Hematopoietic multipotent progenitor cell (in vitro differentiated cells): ENCODE data around the gene C7orf33. TPM values are rescaled to one million over a fixed set of nuclear protein-coding genes. Genes with fewer than 3 reads are reported as not detected.
"Not testable (repeated sequence)": the region's sequence is repeated elsewhere in the genome, so short reads cannot be mapped to it uniquely, and the experiment has no call there.

Experiments used
- DNase-seq, 3 donors: peaks; one replicate each; pipeline ENCODE4 v3.0.0-alpha.2; 2011 to 2015; ENCODE audit warnings: low read depth in 2 of 3, low spot score in 2 of 3
- total RNA-seq: library from RNA; depleted of rRNA; stranded (reverse); fragments of >200 nt; gene quantifications from one replicate; pipeline ENCODE4 v1.2.3, GENCODE V29; 2012

Gene C7orf33
- total RNA-seq, 1 donor, result not detected

DNA sequence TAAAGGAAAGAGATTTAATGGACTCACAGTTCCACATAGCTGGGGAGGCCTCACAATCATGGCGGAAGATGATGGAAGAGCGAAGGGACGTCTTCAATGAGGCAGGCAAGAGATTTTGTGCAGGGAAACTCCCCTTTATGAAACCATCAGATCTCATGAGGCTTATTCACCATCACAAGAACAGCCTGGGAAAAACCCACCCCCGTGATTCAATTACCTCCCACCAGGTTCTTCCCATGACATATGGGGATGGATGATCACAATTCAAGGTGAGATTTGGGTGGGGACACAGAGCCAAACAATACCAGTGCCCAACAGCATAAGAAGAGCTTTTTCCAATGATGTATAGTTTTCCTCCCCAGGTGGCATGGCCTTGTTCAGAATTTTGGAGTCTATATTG lies 11.2 kb upstream of the C7orf33 start:
- no peak for DNase-seq

DNA sequence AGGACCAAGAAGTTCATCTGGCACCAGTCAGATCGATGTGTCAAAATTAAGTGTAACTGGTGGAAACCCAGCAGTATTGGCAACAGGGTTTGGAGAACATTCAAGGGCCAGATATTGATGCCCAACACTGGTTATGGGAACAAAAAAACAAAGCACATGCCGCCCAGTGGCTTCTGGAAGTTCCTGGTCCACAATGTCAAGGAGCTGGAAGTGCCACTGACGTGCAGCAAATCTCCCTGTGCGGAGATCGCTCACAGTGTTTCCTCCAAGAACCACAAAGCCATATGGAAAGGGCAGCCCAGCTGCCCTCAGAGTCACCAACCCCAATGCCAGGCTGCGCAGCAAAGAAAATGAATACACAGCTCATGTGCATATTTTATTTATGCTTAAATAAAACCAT lies 10.1 kb upstream of the C7orf33 start:
- no peak for DNase-seq

DNA sequence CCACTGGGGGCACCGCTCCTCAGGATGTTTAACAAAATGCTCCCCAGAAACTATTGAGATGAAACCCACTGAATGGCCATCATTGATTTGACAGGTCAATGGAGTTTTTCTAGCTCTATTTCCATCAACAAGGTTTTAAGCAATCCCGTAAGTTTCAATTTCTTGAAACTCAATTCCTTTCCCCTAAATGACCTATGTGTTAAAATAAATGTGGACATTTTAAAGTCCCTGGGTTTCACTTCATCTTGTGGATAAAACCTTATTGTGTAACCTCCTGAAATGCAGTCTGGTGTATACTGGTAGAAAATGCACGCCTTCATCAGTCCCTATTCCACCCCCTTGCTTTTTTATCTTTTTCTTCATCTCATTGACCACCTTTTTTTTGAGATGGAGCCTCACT lies 8.9 kb upstream of the C7orf33 start:
- no peak for DNase-seq

DNA sequence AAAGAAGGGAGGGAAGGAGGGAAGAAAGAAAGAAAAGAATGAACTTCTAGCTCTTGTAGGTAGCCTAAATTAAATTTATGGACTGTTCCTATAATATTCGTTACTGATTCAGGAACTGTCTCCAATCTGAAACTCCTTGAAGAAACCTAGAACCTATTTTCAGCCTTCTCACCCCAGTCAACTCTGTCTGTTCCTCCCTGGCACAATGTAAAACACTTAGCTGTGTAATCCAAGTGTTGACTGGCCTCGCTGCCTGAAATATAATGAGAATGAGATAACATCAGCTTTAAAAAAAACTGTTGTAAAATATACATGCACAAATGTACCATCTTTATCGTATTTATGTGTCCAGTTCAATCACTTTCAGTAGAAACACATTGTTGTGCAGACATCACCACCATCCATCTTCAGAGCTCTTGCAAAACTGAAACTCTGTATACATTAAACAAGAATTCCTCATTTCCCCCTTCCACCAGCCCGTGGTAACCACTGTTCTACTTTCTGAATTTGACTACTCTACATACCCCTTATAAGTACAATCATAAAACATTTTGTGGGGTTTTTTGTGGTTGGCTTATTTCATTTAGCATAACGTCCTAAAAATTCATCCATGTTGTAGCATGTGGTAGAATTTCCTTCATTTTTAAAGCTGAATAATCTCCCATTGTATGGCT lies 6.3 kb upstream of the C7orf33 start:
- no peak for DNase-seq

DNA sequence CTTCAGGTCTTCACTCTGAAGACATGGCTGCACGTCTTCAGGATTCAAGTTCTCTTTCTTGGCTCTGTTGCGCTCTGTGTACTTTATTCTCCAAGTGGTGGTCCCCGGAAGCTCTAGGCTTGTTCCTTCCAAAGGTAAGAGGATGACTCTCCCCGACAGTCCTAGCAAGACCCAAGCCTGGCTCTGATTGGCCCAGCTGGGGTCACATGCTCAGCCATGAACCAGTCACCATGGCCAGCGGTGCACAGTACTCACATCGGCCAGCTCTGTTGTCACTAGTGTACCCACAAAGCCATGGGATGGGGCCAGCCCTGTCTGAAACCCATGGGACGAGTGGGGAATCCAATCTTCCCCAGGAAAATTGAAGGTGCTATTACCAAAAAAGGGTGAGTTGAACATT lies 5.2 kb upstream of the C7orf33 start:
- no peak for DNase-seq

DNA sequence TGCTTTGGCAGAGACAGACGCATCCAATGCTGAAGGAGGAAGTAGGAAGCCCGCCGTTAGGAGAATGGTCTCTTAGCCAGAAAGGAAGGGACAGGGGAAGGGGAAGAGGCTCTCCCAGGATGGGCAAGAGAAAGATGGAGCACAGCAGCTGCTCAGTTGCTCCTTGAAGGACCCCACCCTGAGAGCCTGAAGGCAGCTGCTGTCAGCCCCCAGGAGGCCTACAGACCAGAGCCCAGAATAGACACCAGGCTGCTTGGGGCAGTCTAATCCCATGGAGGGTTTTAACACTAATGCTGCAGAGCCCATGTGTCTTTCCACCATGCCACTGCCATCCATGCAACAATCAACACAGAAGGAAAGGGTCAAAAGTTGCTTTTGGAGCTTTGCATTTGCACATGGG lies 3.5 kb upstream of the C7orf33 start:
- DNase-seq, result no peak

DNA sequence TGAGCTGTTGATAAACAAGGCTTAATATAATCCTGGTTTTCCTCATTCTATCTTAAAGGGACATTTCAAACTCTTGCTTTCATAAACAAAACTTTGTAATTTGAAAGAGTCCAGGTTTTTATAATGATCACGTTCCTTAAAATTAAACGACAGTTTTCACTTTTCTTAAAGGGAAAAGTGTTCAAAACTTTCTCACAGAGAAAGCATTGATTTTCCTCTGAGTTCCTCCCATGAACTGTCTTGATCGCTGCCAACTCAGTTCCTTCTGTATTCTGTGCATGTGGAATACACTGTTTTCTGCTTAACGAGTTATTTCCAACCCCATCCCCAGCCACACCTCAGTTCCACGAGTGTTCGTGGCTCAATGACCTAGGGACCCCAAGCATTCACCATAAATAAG lies 2.4 kb upstream of the C7orf33 start:
- DNase-seq, result no peak

DNA sequence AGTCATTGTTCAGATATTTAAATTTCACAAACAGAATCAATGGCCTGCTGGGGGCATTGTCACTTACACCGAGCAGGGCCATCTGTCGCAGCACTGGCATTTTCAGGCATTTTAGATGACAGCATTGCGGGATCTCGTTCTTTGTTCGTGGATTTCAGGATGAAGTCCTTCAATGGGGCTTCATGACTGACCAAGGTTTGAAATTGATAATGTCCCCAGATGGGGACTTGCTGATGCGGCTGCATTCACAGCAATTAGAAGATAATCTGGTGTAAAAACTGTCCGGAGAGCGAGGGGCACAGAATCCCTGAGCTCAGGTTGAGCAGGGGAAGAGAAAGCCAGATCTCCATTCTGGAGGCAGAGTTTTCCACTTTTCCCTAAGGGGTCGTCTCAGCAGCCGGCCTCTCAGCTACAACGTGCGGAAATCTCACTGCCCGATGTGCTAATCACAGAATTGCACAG lies 1.9 kb upstream of the C7orf33 start:
- DNase-seq, result no peak

DNA sequence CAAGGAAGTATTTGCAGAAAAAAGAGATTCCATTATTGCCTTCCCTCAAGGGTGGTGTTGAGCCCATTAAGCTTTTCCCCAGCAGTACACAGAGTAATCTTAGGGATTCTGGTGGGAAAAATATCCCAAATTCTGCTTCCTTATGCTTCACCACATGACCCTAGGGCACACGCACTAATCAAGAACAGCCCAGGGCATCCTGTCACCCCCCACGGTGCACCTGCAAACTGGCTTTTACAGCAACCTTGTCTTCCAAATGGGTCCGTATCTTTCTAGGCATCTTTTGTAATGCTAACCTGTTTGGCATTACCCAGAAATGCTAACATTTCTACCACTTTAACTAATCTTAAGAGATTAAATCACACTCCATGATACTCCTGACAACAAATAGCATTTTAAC lies 926 bp upstream of the C7orf33 start:
- no peak for DNase-seq

DNA sequence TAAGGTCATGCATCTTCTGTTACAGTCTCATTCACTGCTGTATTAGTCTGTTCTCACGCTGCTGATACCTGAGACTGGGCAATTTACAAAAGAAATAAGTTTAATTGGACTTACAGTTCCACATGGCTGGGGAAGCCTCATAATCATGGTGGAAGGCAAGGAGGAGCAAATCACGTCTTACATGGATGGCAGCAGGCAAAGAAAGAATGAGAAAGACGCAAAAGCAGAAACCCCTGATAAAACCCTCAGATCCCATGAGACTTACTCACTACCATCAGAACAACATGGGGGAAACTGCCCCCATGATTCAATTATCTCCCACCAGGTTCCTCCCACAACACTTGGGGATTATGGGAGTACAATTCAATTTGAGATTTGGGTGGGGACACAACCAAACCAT lies 5.8 kb downstream of the C7orf33 start:
- DNase-seq, result not testable (repeated sequence)

DNA sequence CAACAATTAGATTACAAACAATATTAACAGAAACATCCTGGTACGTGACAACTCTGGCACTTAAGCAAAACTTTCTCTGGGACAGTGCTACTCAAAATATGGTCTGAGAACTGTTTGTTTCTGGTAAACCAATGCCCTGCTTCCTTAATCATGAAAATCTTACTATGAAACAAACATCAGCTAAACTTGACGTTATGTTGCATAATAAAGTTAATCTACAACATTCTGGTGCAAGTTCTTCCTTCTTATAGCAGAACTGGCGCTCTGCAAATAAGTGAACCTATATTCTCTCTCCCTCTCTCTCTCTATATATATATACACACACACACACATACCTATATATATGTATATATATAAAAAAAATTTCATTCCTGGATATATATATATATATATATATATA lies 7.8 kb downstream of the C7orf33 start:
- no peak for DNase-seq

DNA sequence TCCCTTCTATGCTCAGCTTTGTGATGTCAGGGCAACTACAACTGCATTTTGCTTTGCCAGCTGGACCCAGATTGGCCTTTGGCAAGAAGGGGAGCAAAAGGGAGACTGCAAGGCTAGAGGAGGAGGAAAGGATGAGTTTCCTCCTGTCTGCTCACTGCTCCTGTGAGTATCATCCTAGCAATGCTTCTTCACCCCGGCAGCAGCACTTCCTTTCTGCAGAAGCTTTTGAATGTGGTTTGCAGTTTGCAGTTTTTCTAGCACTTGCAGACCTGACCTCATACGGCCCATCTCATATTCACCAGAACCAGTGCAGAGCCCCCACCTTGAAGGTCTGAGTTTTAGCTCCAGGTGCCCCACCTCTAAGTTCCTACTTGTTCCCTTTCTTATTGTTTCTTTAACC lies 14.8 kb downstream of the C7orf33 start:
- DNase-seq, result no peak

DNA sequence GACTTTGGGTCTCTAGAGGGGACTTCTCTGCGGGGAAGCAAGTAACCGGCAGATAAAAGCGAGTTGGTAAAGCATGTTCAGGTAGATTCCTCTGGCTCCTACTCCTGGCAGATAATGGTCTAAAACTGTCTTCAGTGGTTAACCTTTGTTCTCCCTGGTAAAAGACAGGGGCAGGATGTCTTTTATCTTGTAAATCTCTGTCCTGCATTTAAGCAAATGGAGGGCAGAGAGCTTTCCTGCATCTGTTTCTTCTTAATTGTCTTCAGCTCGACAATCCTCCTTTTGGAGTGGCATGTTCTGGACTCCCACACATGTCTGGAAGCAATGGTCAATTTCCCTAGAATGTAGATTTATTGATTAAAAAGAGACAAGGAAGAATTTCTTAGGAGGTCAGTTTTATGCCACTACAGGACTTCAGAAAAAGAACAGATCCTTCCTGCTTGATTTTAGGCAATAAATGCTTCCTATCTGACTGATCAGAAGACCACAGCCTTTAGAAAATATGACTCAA lies 16.6 kb downstream of the C7orf33 start:
- DNase-seq, result no peak

DNA sequence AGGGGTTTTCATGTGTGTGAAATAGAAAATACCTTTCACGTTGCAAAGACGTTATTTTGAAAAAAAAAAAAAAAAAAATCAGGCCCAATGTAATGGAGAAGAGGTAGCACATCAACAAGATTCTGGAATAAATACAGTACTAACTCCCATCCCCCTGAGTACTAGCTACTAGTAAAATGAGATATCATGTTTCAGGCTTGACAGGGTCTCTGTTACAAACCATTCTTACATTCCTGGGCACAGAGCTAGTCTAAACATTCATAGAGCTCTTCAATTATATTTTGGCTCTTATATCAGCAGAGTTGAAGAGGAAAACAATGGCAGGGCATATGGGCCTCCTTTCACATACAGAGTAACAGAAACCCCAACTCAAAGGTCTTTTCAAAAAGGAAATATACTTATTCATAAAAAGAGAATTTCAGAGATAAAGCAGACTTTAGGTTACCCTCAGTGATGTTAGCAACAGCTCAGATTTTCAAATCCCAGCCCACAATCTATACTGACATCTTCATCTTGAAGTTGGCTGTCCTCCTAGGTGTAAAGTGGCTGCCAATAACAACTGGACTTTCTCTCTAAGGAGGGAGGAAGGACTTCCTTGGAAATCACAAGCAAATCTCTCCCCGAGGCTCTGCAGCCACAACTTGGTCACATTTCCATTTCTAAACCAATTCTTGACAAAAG lies 18.6 kb downstream of the C7orf33 start:
- no peak for DNase-seq

DNA sequence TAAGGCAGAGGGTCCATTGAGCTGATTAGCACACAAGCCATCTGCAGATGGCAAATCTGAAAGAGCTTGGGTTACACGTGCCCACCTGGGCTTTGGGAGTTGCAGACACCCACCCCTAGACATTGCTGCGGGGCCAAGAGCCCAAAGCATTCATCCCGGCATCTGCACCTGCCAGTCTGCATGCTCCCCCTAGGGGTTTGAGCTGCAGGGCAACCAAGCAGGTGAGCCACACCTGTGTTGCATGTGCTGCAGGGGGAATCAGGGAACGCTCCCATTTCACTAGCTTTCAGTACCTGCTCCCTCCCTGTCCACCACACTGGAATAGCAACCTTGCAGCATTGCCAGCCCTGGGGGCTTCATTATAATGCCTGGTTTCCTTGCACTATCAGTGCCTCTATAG lies 21.1 kb downstream of the C7orf33 start:
- DNase-seq, result no peak

DNA sequence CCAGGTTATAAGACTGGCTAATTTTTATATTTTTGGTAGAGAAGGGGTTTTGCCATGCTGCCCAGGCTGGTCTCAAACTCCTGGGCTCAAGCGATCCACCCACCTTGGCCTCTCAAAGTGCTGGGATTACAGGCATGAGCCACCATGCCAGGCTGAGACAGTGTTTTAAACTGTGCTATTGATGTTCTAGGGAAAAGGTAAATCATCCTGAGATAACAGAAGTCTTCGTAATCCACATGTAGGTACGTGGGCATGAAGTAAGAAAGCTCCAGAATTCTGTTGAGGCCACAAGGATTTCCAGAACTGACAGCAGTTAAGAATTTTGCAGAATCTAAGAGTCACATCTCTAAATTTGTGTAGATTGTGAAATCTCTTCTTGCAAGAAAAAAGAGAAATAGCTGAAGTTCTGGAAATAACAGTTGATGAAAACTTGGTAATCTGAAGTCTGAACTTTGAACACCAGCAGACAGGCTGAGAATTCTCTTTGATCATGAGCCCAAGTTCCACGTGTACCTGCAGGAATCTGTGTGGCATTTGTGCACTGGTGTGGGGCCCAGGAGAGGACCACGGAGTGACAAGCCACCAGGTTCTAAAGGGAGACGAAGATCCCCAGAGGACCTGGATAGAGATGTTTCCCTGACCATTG lies 24.6 kb downstream of the C7orf33 start:
- DNase-seq, result no peak

DNA sequence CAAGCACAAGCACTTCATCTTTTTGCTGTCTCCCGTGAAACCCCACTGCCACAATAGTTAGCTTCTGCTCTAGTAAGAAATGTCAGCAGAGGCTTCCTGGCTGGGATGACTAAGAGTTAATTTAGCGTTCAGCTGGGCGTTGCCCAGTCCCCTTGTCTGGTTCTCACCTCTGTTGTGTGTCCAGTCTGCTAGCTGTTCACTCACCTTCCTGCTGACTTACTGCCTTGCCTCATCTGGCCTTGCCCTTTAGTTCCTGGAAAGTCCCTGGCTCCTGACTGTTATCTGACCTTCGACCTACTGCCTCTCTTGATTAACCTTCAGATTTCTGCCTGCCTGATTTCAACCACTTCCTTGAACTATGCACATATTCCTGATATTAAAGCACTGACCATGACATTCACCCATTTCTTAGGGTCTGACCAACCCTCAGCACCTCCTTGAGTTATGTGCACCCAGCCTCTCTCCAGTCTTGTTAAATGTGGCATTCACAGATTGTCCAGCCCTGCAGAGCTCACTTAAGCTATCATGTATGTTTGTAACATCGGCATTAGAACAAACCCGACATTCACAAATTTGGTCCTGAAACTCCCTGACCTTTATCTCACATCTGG lies 30.3 kb downstream of the C7orf33 start:
- peak in 1 of 3 donors; percentile 5 for DNase-seq

DNA sequence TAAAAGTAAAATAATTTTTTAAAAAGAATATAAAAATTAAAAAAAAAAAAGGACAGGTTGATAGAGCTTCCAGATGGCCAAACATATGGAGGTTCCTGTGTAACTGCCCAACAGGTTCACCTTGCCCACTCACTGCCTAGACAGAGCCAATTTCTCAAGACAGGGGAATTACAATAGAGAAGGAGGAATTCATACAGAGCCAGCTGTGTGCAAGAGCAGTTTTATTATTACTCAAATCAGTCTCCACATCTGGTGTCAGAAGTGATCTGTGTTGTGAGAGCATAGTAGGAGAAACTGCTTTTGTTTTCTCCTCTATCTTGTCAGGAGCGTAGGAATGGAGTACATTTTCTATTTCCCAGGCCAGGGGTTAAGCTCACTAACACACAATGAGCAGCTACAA lies 31.0 kb downstream of the C7orf33 start:
- DNase-seq, result no peak

DNA sequence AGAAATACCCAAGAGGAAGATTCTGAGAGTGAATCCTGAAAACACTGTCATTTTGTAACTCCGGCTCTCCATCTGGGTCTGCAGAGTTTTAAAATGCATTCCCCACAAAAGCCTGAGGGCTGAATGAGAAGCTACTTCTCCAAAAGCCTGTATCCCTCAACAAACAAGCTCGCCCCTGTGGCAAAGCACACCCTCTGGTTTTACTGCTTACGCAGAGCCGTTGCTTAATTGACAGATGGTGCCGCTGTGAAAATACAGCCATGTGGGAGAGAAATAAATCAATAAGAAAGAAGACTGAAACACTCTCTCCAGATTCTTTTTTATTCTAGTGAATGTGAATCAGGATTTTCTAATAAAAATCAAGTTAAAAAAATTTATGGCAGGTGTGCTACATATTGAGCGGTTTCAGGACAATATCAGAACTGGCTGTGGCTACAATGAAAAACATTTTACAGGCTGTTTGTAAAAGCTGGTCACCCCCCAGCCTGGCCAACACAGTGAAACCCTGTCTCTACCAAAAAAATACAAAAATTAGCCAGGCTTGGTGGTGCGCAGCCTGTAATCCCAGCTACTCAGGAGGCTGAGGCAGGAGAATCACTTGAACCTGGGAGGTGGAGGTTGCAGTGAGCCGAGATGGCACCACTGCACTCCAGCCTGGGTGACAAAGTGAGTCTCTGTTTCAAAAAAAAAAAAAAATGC lies 32.5 kb downstream of the C7orf33 start:
- peak in 1 of 3 donors; percentile 52 for DNase-seq

DNA sequence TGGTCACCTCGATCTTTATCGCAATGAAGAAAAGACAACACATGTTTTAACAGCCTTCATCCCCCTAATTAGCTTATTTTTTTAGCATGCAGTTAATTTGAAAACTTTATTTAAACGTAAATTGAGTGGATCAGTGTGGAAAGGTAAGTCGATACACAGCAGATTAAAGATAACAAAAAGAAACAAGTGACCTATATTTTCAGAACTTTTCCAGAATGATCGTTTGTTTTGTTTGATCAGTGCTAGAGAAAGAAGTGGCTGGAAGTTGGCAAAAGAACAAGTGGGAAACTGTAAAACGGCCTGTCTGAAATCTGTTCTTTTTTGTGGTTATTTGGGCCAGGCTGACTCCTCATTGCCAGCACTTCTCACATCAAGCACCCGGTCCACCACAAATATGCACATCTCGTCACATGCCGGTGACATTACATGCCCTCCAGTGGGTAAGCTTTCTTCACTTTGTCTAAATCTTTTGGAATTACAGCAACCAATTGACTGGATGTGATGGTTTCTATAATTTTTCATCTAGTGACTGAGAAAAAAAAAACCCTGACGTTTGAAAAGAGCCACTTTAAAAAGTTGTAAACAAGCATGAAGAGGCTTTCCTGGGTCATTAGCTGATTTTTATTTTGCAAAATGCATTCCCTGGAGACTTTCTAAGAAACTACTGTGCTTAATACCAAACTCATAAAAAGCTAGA lies 33.2 kb downstream of the C7orf33 start:
- peak in 1 of 3 donors; percentile 13 for DNase-seq
